RWPE2 (cell line): ENCODE measurements around the gene PDIA6.

ENCODE experiments used
- ATAC-seq: fragments of 200-7000 bp; cut with Tn5 transposase; 3 replicates; pipeline ENCODE4 v1.9.1; 2021; ENCODE audit warnings: low read depth
- DNase-seq: peaks from one replicate; pipeline ENCODE4 v3.0.0-alpha.2; 2020; ENCODE audit warnings: low spot score
- H3K27ac ChIP-seq: fragments of 450-650 bp; 2 replicates; pipeline ENCODE4 v1.5.1; 2017; ENCODE audit warnings: mild to moderate bottlenecking; ENCODE audit not compliant: poor library complexity, severe bottlenecking
- H3K27me3 ChIP-seq: fragments of 250-450 bp; sonication (Bioruptor Pico); 2 replicates; pipeline ENCODE4 v1.5.1; 2021; ENCODE audit warnings: mild to moderate bottlenecking, moderate library complexity; ENCODE audit not compliant: insufficient read depth, poor library complexity, severe bottlenecking
- H3K36me3 ChIP-seq: fragments of 250-450 bp; sonication (Bioruptor Pico); 2 replicates; pipeline ENCODE4 v1.5.1; 2020; ENCODE audit warnings: low read depth, mild to moderate bottlenecking, moderate library complexity
- H3K4me1 ChIP-seq: fragments of 250-450 bp; sonication (Bioruptor Pico); 2 replicates; pipeline ENCODE4 v1.5.1; 2021; ENCODE audit warnings: mild to moderate bottlenecking, moderate library complexity; ENCODE audit not compliant: insufficient read depth, poor library complexity, severe bottlenecking
- H3K4me3 ChIP-seq: fragments of 250-450 bp; sonication (Bioruptor Pico); 2 replicates; pipeline ENCODE4 v1.5.1; 2021; ENCODE audit warnings: mild to moderate bottlenecking, moderate library complexity; ENCODE audit not compliant: severe bottlenecking
- H3K9me3 ChIP-seq: fragments of 250-450 bp; sonication (Bioruptor Pico); 2 replicates; pipeline ENCODE4 v1.5.1; 2021; ENCODE audit warnings: mild to moderate bottlenecking, moderate library complexity; ENCODE audit not compliant: severe bottlenecking
- CTCF ChIP-seq: fragments of 450-650 bp; IDR thresholded peaks from one replicate; pipeline ENCODE4 v1.5.1; 2017; ENCODE audit warnings: mild to moderate bottlenecking, moderate library complexity; ENCODE audit not compliant: poor library complexity, severe bottlenecking

PDIA6 gene

DNA sequence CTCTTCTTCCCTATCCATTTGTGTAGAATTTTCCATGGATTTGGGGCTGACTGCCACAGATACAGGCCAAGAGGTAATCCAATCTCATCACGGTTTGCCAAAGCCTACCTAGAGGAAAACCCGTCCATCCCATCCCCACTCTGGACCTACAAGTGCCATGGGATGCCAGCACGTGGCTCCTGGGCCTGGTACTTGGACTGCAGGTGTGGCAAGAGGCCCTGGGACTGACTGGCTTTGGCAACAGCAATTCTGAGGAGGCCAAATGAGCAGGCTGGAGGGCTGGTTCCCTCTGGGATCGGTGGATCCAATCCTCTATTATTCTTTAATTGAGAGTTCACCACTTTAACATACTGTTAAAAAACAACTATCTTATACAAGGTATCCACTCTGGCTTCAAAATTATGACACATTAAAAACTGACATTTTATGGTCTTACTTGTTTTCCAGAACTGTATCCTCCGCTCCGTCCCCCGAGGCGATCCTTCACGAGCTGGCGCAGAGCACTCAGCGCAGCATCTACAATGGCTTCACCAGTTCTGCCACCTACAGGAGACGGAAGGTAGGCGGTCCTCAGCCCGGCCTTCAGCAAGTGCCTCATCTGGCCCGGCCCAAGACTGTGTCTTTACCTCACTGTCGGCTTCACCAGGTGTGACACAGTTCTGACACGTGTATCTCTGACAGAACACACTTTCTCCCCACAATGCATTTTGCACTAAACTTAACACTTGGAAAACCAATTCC is 19.8 kb downstream of the PDIA6 start:
- Histone ChIP-seq H3K36me3 (peaks cover 97% of the 10 kb centered on the region), H3K27me3 (no peaks in the 10 kb centered on the region), H3K27ac (no peak overlapping the region), H3K9me3 (no peaks in the 10 kb centered on the region), H3K4me3 (no peak overlapping the region), H3K4me1 (no peaks in the 10 kb centered on the region)
- ATAC-seq (no peak; the same call in 2 of the 3 replicates), DNase-seq (no peak)
- no peak for TF ChIP-seq CTCF

DNA sequence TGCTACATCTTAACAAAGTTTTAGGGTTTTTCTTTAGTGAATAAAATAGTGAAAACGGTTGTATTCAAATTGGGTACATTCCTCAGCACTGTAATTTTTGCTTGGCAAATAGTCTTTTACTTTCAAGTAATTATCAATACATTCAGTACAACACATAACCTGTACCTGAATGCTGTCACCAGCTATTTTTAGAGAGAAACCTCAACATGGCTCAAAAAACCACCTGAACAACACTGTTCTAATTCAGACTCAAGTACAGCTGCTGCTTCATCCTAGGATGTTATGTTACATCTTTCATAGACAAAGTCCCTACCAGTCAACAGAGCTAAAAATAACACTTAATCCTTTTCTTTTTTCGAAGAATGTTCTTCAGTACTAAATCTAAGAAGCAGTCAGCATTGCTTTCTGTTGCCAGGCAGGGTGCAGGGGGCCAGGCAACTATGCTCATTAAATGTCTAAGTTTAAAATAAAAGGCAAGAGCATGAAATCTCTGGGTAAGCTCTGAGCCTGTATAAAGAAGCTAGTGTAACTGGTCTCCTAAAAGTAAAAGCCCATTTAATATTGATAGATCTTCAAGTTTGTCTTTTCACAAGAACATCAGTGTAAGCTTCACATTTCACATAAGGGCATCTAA is 20.5 kb downstream of the PDIA6 start:
- Histone ChIP-seq H3K36me3 (peaks cover 96% of the 10 kb centered on the region), H3K27me3 (no peaks in the 10 kb centered on the region), H3K9me3 (no peaks in the 10 kb centered on the region), H3K27ac (no peak overlapping the region), H3K4me3 (no peak overlapping the region), H3K4me1 (no peaks in the 10 kb centered on the region)
- no peak for TF ChIP-seq CTCF
- no peak for ATAC-seq
- no peak for DNase-seq

GRCh38 chr2:10790228-10790973 is 22.2 kb downstream of the PDIA6 start:
- no peaks in the 10 kb centered on the region for H3K9me3 ChIP-seq
- H3K4me1 ChIP-seq = no peaks in the 10 kb centered on the region
- no peak overlapping the region for H3K27ac ChIP-seq
- H3K27me3 ChIP-seq = no peaks in the 10 kb centered on the region
- H3K4me3 ChIP-seq = no peak overlapping the region
- H3K36me3 ChIP-seq = peaks cover 96% of the 10 kb centered on the region
- TF ChIP-seq CTCF = no peak
- no peak for DNase-seq
- no peak for ATAC-seq

- Histone ChIP-seq H3K36me3 (peaks cover 99% of the 10 kb centered on the region), H3K4me3 (no peak overlapping the region), H3K4me1 (no peaks in the 10 kb centered on the region), H3K27me3 (no peaks in the 10 kb centered on the region), H3K27ac (no peak overlapping the region), H3K9me3 (no peaks in the 10 kb centered on the region)
- ATAC-seq (no peak), DNase-seq (no peak)
- no peak for TF ChIP-seq CTCF
These were observed 23.7 kb downstream of the PDIA6 start for GRCh38 chr2:10788855-10789254.
